ENCODE results near the gene PIEZO1.

The PIEZO1 gene

GRCh38 chr16:88695218-88695617, 89.8 kb downstream of the PIEZO1 start:
- Histone ChIP-seq H3K79me2 (ENCODE audit: control insufficient read depth, low read length) (peaks cover 3% of the 10 kb centered on the region), H3K9me3 (ENCODE audit: control insufficient read depth, insufficient read depth, low read length) (no peaks in the 10 kb centered on the region), H3K4me3 (ENCODE audit: low read length) (no peak overlapping the region), H3K27me3 (ENCODE audit: control insufficient read depth, low read length) (no peaks in the 10 kb centered on the region), H4K20me1 (ENCODE audit: control insufficient read depth, insufficient read depth, low read depth, low read length) (no peaks in the 10 kb centered on the region), H3K36me3 (ENCODE audit: control insufficient read depth, low read length) (peaks cover 34% of the 10 kb centered on the region), H3K9me2 (replicated peaks; ENCODE audit: control insufficient read depth, low read length) (no peaks in the 10 kb centered on the region), H3K4me1 (ENCODE audit: control insufficient read depth, low read length) (peaks cover 13% of the 10 kb centered on the region), H3K27ac (ENCODE audit: low read depth, low read length) (no peak overlapping the region), H3K4me2 (ENCODE audit: low read length) (no peak overlapping the region), H3F3A (ENCODE audit: control insufficient read depth, insufficient read depth) (no peaks in the 10 kb centered on the region)
- no peak for TF ChIP-seq EZH2phosphoT487 (IDR thresholded peaks at IDR 0.05; ENCODE audit: borderline replicate concordance, low read length)
- no peak for TF ChIP-seq CTCF (IDR thresholded peaks at IDR 0.05; ENCODE audit: low read depth, low read length, poor library complexity, severe bottlenecking)

- no peaks in the 10 kb centered on the region for H3K79me2 ChIP-seq (ENCODE audit: control insufficient read depth, low read length)
- H3K9me2 ChIP-seq (replicated peaks; ENCODE audit: control insufficient read depth, low read length) = no peaks in the 10 kb centered on the region
- H3K27ac ChIP-seq (ENCODE audit: low read depth, low read length) = no peak overlapping the region
- no peaks in the 10 kb centered on the region for H3K27me3 ChIP-seq (ENCODE audit: control insufficient read depth, low read length)
- peaks cover 26% of the 10 kb centered on the region for H3K36me3 ChIP-seq (ENCODE audit: control insufficient read depth, low read length)
- no peaks in the 10 kb centered on the region for H4K20me1 ChIP-seq (ENCODE audit: control insufficient read depth, insufficient read depth, low read depth, low read length)
- peaks cover 8% of the 10 kb centered on the region for H3K4me1 ChIP-seq (ENCODE audit: control insufficient read depth, low read length)
- H3K9me3 ChIP-seq (ENCODE audit: control insufficient read depth, insufficient read depth, low read length) = no peaks in the 10 kb centered on the region
- no peak for TF ChIP-seq EZH2phosphoT487 (IDR thresholded peaks at IDR 0.05; ENCODE audit: borderline replicate concordance, low read length)
- TF ChIP-seq CTCF (IDR thresholded peaks at IDR 0.05; ENCODE audit: low read depth, low read length, poor library complexity, severe bottlenecking) = no peak
- H3F3A ChIP-seq (ENCODE audit: control insufficient read depth, insufficient read depth) = no peaks in the 10 kb centered on the region
- no peak overlapping the region for H3K4me3 ChIP-seq (ENCODE audit: low read length)
- H3K4me2 ChIP-seq (ENCODE audit: low read length) = no peak overlapping the region
Observed at GRCh38 chr16:88694221-88695087, 90.6 kb downstream of the PIEZO1 start.

GRCh38 chr16:88693420-88694177, 91.4 kb downstream of the PIEZO1 start:
- H3K9me2 ChIP-seq (replicated peaks; ENCODE audit: control insufficient read depth, low read length) = no peaks in the 10 kb centered on the region
- no peaks in the 10 kb centered on the region for H3K9me3 ChIP-seq (ENCODE audit: control insufficient read depth, insufficient read depth, low read length)
- H3K79me2 ChIP-seq (ENCODE audit: control insufficient read depth, low read length) = no peaks in the 10 kb centered on the region
- no peak overlapping the region for H3K4me3 ChIP-seq (ENCODE audit: low read length)
- peaks cover 19% of the 10 kb centered on the region for H3K36me3 ChIP-seq (ENCODE audit: control insufficient read depth, low read length)
- no peaks in the 10 kb centered on the region for H3F3A ChIP-seq (ENCODE audit: control insufficient read depth, insufficient read depth)
- no peak overlapping the region for H3K27ac ChIP-seq (ENCODE audit: low read depth, low read length)
- H3K4me1 ChIP-seq (ENCODE audit: control insufficient read depth, low read length) = peaks cover 8% of the 10 kb centered on the region
- peaks cover 3% of the 10 kb centered on the region for H3K27me3 ChIP-seq (ENCODE audit: control insufficient read depth, low read length)
- H4K20me1 ChIP-seq (ENCODE audit: control insufficient read depth, insufficient read depth, low read depth, low read length) = no peaks in the 10 kb centered on the region
- H3K4me2 ChIP-seq (ENCODE audit: low read length) = no peak overlapping the region
- TF ChIP-seq CTCF (IDR thresholded peaks at IDR 0.05; ENCODE audit: low read depth, low read length, poor library complexity, severe bottlenecking) = no peak
- TF ChIP-seq EZH2phosphoT487 (IDR thresholded peaks at IDR 0.05; ENCODE audit: borderline replicate concordance, low read length) = no peak

All from DOHH2 (cell line).